Suprapubic skin (tissue), 4 donors: ENCODE data around the gene ASPRV1. TPM values are rescaled to one million over a fixed set of nuclear protein-coding genes. Genes with fewer than 3 reads are reported as not detected.

Experiments used
- DNase-seq, 2 donors: peaks; one replicate each; pipeline ENCODE4 v3.0.0-alpha.2; 2019; ENCODE audit warnings: low spot score in 2 of 2
- H3K27ac ChIP-seq: fragments of 200-600 bp; sonication (generic); one replicate; pipeline ENCODE4 v1.5.1; 2019
- H3K27me3 ChIP-seq: fragments of 200-600 bp; sonication (generic); one replicate; pipeline ENCODE4 v1.5.1; 2019
- H3K36me3 ChIP-seq: fragments of 200-600 bp; sonication (generic); one replicate; pipeline ENCODE4 v1.5.1; 2019
- H3K4me1 ChIP-seq: fragments of 200-600 bp; sonication (generic); one replicate; pipeline ENCODE4 v1.5.1; 2019
- H3K4me3 ChIP-seq: fragments of 200-600 bp; sonication (generic); one replicate; pipeline ENCODE4 v1.5.1; 2019; ENCODE audit warnings: mild to moderate bottlenecking
- H3K9me3 ChIP-seq: fragments of 200-600 bp; sonication (generic); one replicate; pipeline ENCODE4 v1.5.1; 2019
- CTCF ChIP-seq, 2 donors: fragments of 200-600 bp in 1 of 2; fragments of 450-650 bp in 1 of 2; sonication (generic) in 1 of 2; IDR thresholded peaks; one replicate each; pipeline ENCODE4 v1.5.1; 2016 to 2019; ENCODE audit warnings: antibody characterized with exemption in 2 of 2, mild to moderate bottlenecking in 1 of 2, moderate library complexity in 1 of 2
- EP300 ChIP-seq: sonication (generic); formaldehyde crosslinking; IDR thresholded peaks from one replicate; pipeline ENCODE4 v1.6.1; 2017; ENCODE audit warnings: antibody characterized with exemption
- POLR2A ChIP-seq, 2 donors: fragments of 450-650 bp; IDR thresholded peaks; one replicate each; pipeline ENCODE4 v1.6.1; 2017; ENCODE audit warnings: antibody characterized with exemption in 2 of 2, mild to moderate bottlenecking in 2 of 2, moderate library complexity in 2 of 2
- POLR2AphosphoS5 ChIP-seq, 3 donors: sonication (generic); formaldehyde crosslinking; IDR thresholded peaks; one replicate each; pipeline ENCODE4 v1.6.1; 2017; ENCODE audit warnings: antibody characterized with exemption in 3 of 3
- WGBS: methylation state at CpG from one replicate; pipeline ENCODE4 v1.1.5; 2018; 5-methylcytosine and 5-hydroxymethylcytosine counted together
- total RNA-seq, 4 donors: library from RNA; depleted of rRNA; stranded (reverse); fragments of >200 nt; gene quantifications; one replicate each; pipeline ENCODE4 v1.1.0, GENCODE V29; 2016

ASPRV1 gene
- total RNA-seq, 4 donors from 2014 or later: 45.3 to 805 (median 558) TPM

GRCh38 chr2:69998761-69999160 lies 37.3 kb upstream of the ASPRV1 start:
- Histone ChIP-seq H3K4me3 (no peak overlapping the region), H3K9me3 (no peaks in the 10 kb centered on the region), H3K4me1 (peaks cover 2% of the 10 kb centered on the region), H3K27ac (no peak overlapping the region), H3K27me3 (no peaks in the 10 kb centered on the region), H3K36me3 (peaks cover 8% of the 10 kb centered on the region)
- DNase-seq: peak; percentile 28 to 29
- no peak for TF ChIP-seq POLR2AphosphoS5 (IDR thresholded peaks at IDR 0.05)
- TF ChIP-seq CTCF (IDR thresholded peaks at IDR 0.05): no peak
- no peak for TF ChIP-seq EP300
- no peak for TF ChIP-seq POLR2A (IDR thresholded peaks at IDR 0.05)
- WGBS: 95% methylated on average over 6 of the region's 6 CpGs

- no peak for TF ChIP-seq EP300
- TF ChIP-seq POLR2AphosphoS5 (IDR thresholded peaks at IDR 0.05): no peak
- no peak for TF ChIP-seq CTCF (IDR thresholded peaks at IDR 0.05)
- no peak overlapping the region for H3K27ac ChIP-seq
- peaks cover 12% of the 10 kb centered on the region for H3K36me3 ChIP-seq
- peak; percentile 50 to 60 for DNase-seq
- no peaks in the 10 kb centered on the region for H3K27me3 ChIP-seq
- H3K4me3 ChIP-seq: no peak overlapping the region
- peaks cover 2% of the 10 kb centered on the region for H3K4me1 ChIP-seq
- H3K9me3 ChIP-seq: no peaks in the 10 kb centered on the region
- 68% methylated on average over 11 of the region's 11 CpGs for WGBS
Observed at GRCh38 chr2:69997015-69997830, 35.8 kb upstream of the ASPRV1 start.

- 90% methylated on average over 3 of the region's 3 CpGs for WGBS
- H3K4me3 ChIP-seq: no peak overlapping the region
Observed at GRCh38 chr2:69995511-69995910, 34.1 kb upstream of the ASPRV1 start.

GRCh38 chr2:69994166-69994565 lies 32.7 kb upstream of the ASPRV1 start:
- Histone ChIP-seq H3K27ac (no peak overlapping the region), H3K4me3 (no peak overlapping the region), H3K9me3 (no peaks in the 10 kb centered on the region), H3K27me3 (no peaks in the 10 kb centered on the region), H3K36me3 (peaks cover 12% of the 10 kb centered on the region), H3K4me1 (peaks cover 2% of the 10 kb centered on the region)
- TF ChIP-seq POLR2A (IDR thresholded peaks at IDR 0.05): no peak
- TF ChIP-seq CTCF (IDR thresholded peaks at IDR 0.05): no peak
- TF ChIP-seq EP300: no peak
- no peak for TF ChIP-seq POLR2AphosphoS5 (IDR thresholded peaks at IDR 0.05)
- peak; percentile 34 to 49 for DNase-seq
- 80% methylated on average over 5 of the region's 6 CpGs for WGBS

More at GRCh38 chr2:69995511-69995910, 34.1 kb upstream of the ASPRV1 start:
- Histone ChIP-seq H3K27ac (no peak overlapping the region), H3K9me3 (no peaks in the 10 kb centered on the region), H3K4me1 (peaks cover 2% of the 10 kb centered on the region), H3K27me3 (no peaks in the 10 kb centered on the region), H3K36me3 (peaks cover 12% of the 10 kb centered on the region)
- DNase-seq: peak; percentile 16 to 41
- TF ChIP-seq EP300 (no peak), CTCF (IDR thresholded peaks at IDR 0.05) (no peak), POLR2AphosphoS5 (IDR thresholded peaks at IDR 0.05) (no peak), POLR2A (IDR thresholded peaks at IDR 0.05) (no peak)

- Histone ChIP-seq H3K27ac (no peak overlapping the region), H3K36me3 (peaks cover 12% of the 10 kb centered on the region), H3K27me3 (no peaks in the 10 kb centered on the region), H3K9me3 (no peaks in the 10 kb centered on the region), H3K4me1 (peaks cover 2% of the 10 kb centered on the region), H3K4me3 (no peak overlapping the region)
- TF ChIP-seq CTCF (IDR thresholded peaks at IDR 0.05): no peak
- no peak for TF ChIP-seq POLR2AphosphoS5 (IDR thresholded peaks at IDR 0.05)
- no peak for TF ChIP-seq EP300
- TF ChIP-seq POLR2A (IDR thresholded peaks at IDR 0.05): no peak
- 81% methylated on average over 5 of the region's 5 CpGs for WGBS
- DNase-seq: peak; percentile 4 to 16
Observed at GRCh38 chr2:69993708-69994107, 32.3 kb upstream of the ASPRV1 start.
